ENCODE data around the gene ZC3H14. TPM values are rescaled to one million over a fixed set of nuclear protein-coding genes. Genes with fewer than 3 reads are reported as not detected.

The ZC3H14 gene
- total RNA-seq, 1 donor from 2014 or later, result 46.7 TPM

DNA sequence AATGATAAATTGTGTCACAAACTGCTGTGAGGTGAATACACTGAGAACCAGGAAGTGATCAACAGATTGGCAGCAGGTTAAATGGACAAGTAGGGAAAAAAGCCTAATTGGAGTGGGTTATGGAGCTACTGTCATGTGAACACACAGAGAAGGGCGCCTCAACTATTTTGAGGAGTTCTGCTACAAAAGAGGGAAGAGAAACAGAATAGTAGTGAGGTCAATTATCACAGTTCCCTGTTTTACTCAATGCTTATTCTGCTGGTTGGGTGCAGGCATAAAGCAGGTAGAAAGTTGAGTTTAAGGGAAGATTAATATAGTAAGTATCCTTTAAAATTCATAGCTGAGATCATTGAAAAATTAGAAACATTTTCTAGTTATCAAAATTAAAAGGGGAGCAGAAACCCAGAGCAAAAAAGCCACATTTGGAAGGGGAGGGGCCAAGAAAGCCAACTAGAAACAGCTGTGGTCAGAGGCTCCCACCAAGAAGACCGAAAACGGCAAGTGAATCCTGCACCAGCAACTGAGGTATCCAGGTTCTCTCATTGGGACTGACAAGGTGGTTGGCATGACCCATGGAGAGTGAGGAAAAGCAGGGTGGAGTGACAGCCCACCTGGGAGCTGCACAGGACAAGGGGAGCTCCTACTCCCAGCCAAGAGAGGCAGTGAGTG, 105.7 kb downstream of the ZC3H14 start:
- H3K4me3 Mint-ChIP-seq (ENCODE audit: unreplicated experiment), result no peak overlapping the region
- H3K36me3 Mint-ChIP-seq (ENCODE audit: low read depth), result peaks cover 5% of the 10 kb centered on the region
- H3K27ac Mint-ChIP-seq (ENCODE audit: unreplicated experiment), result no peak overlapping the region
- peaks cover 22% of the 10 kb centered on the region for H3K27me3 Mint-ChIP-seq (ENCODE audit: low read depth)
- no peak for DNase-seq (ENCODE audit: low spot score)
- H3K4me1 Mint-ChIP-seq (ENCODE audit: low read depth), result no peaks in the 10 kb centered on the region
- TF ChIP-seq, protein P1, sequence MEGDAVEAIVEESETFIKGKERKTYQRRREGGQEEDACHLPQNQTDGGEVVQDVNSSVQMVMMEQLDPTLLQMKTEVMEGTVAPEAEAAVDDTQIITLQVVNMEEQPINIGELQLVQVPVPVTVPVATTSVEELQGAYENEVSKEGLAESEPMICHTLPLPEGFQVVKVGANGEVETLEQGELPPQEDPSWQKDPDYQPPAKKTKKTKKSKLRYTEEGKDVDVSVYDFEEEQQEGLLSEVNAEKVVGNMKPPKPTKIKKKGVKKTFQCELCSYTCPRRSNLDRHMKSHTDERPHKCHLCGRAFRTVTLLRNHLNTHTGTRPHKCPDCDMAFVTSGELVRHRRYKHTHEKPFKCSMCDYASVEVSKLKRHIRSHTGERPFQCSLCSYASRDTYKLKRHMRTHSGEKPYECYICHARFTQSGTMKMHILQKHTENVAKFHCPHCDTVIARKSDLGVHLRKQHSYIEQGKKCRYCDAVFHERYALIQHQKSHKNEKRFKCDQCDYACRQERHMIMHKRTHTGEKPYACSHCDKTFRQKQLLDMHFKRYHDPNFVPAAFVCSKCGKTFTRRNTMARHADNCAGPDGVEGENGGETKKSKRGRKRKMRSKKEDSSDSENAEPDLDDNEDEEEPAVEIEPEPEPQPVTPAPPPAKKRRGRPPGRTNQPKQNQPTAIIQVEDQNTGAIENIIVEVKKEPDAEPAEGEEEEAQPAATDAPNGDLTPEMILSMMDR (IDR thresholded peaks at IDR 0.05), result no peak
- H3K9me3 Mint-ChIP-seq (ENCODE audit: low read depth), result peaks cover 18% of the 10 kb centered on the region

DNA sequence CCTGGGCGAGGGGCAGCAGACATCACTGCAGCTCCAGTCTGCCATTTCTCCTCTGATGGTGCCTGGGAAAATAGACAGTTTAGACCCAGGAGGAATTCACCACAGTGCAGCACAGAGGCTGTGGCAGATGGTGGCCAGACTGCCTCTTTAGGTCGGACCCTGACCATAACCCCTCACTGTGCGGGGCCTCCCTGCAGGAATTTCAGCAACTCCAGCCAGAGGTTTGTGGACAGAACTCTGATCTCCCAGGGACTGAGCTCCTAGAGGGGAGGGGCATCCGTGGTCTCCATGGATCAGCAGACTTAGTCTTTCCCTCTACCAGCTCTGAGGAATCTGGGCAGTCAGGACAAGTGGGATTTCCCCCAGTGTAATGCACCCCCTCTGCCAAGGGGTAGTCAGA, 106.5 kb downstream of the ZC3H14 start:
- Mint-ChIP-seq H3K9me3 (ENCODE audit: low read depth) (peaks cover 18% of the 10 kb centered on the region), H3K36me3 (ENCODE audit: low read depth) (peaks cover 5% of the 10 kb centered on the region), H3K27ac (ENCODE audit: unreplicated experiment) (no peak overlapping the region), H3K27me3 (ENCODE audit: low read depth) (peaks cover 22% of the 10 kb centered on the region), H3K4me3 (ENCODE audit: unreplicated experiment) (no peak overlapping the region), H3K4me1 (ENCODE audit: low read depth) (no peaks in the 10 kb centered on the region)
- TF ChIP-seq, protein P1 (IDR thresholded peaks at IDR 0.05), result no peak
- no peak for DNase-seq (ENCODE audit: low spot score)

Other genes with a start within 250 kb of the ZC3H14 start
- not detected in 3 replicates for gene KCNK10, start 239.8 kb upstream of the ZC3H14 start, total RNA-seq
- 7.6 to 8.7 TPM (median 7.7 TPM) in 3 replicates for gene SPATA7, start 177.4 kb upstream of the ZC3H14 start, total RNA-seq
- gene PTPN21, start 8.0 kb upstream of the ZC3H14 start, total RNA-seq, result 34.9 to 42.9 TPM (median 40.0 TPM) in 3 replicates
- gene EML5, start 229.9 kb downstream of the ZC3H14 start, total RNA-seq, result 0.19 TPM in 1 of 3 replicates, not detected in the others

All from chondrocyte (in vitro differentiated cells).